ENCODE results near the gene GPS2. TPM values are rescaled to one million over a fixed set of nuclear protein-coding genes. Genes with fewer than 3 reads are reported as not detected.

Gene GPS2
- total RNA-seq, 1 experiment from 2014 or later: 62.6 TPM

DNA sequence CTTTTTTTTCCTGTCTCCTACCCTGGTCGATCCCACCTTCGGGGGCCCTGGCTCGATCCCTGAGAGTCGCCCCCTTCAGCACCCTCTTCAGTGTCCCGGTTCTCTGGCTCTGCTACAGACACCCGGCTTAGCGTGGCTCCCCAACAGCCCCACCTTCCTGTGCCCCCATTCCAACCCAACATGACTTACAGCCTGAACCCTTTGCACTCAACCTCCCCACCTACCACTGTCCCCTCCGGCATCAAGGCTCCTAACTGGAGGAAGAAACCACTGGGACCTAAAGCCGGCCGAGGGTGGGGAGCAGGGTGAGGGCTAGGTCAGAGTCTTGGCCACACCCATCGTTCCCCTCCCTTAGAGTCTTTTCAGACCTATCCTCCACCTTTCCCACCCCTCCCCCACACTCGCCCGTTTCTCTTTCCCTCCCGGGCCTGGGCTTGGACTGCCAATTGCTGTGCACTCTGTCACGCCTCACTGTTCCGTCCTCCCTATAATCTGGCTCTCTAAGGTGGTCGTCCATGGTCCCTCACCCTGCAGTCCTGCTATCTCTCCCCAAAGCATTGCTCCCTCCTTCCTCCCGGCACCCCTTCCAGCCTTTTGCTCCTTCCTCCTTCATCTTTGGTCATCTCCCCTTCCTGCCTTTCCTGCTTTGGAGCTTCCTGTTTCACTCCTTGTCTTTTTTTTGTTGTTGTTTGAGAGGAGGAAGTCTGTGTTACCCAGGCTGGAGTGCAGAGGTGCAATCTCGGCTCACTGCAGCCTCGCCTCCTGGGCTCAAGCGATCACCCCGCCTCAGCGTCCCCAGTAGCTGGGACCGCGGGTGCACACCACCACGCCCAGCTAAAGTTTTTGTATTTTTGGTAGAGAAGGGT is 52.0 kb downstream of the GPS2 start:
- Histone ChIP-seq H2BK12ac (ENCODE audit: insufficient read length, low read depth, low read length) (no peak overlapping the region), H3K14ac (ENCODE audit: insufficient read depth, low read length) (peak overlapping the region; percentile 65), H3K4me2 (ENCODE audit: insufficient read depth, insufficient read length, low read length) (peak overlapping the region; percentile 76), H4K20me1 (ENCODE audit: control insufficient read depth, insufficient read depth, insufficient read length) (no peaks in the 10 kb centered on the region), H3K18ac (ENCODE audit: insufficient read length, low read depth, low read length) (peak overlapping the region; percentile 61), H3K27me3 (ENCODE audit: insufficient read depth, low read length) (no peaks in the 10 kb centered on the region), H3K4ac (ENCODE audit: low read depth, low read length) (no peak overlapping the region), H2BK20ac (ENCODE audit: low read depth, low read length, poor library complexity, severe bottlenecking) (no peak overlapping the region), H4K8ac (replicated peaks; ENCODE audit: insufficient read length, low read depth, low read length) (no peak overlapping the region), H3K23me2 (ENCODE audit: insufficient read length, low read depth, low read length, poor library complexity, severe bottlenecking) (peaks cover 25% of the 10 kb centered on the region), H2AK5ac (ENCODE audit: insufficient read length, low read length) (no peak overlapping the region), H2AFZ (ENCODE audit: low read length) (no peak overlapping the region), H3K9ac (ENCODE audit: extremely low read depth, insufficient read length, low read length) (peak overlapping the region; percentile 68), H3K23ac (ENCODE audit: insufficient read length, low read depth, low read length) (no peak overlapping the region), H4K5ac (ENCODE audit: insufficient read length, low read depth, low read length) (no peak overlapping the region), H3K27ac (ENCODE audit: insufficient read length, low read depth, low read length) (peak overlapping the region; percentile 6), H2BK120ac (ENCODE audit: low read depth, low read length, poor library complexity, severe bottlenecking) (no peak overlapping the region), H2BK5ac (ENCODE audit: insufficient read length, low read length) (no peak overlapping the region), H4K91ac (ENCODE audit: insufficient read length, low read depth, low read length) (no peak overlapping the region), H3K79me2 (ENCODE audit: insufficient read depth, low read length) (peaks cover 7% of the 10 kb centered on the region; the same call in 1 of the 2 replicates), H3K4me1 (ENCODE audit: insufficient read depth, low read length) (peaks cover 4% of the 10 kb centered on the region; the same call in 1 of the 2 replicates), H3K79me1 (ENCODE audit: insufficient read depth, low read depth, low read length, poor library complexity, severe bottlenecking) (no peaks in the 10 kb centered on the region), H2BK15ac (ENCODE audit: low read depth, low read length) (no peak overlapping the region), H3K9me3 (ENCODE audit: control insufficient read depth, low read depth, low read length) (no peaks in the 10 kb centered on the region), H3K56ac (ENCODE audit: insufficient read length, low read depth, low read length) (no peak overlapping the region), H3T11ph (ENCODE audit: low read length) (no peak overlapping the region)
- H3K27ac Mint-ChIP-seq: peak overlapping the region; percentile 95 to 100 (median 99)
- H3K9me3 Mint-ChIP-seq: peaks cover 0 to 4% of the 10 kb centered on the region in 2 experiments; a peak in 1 of 5 replicates
- no CpG with 5 or more reads among the region's 26 CpGs for WGBS (ENCODE audit: extremely low coverage, insufficient read length, low lambda C conversion rate)
- peak; percentile 96 for DNase-seq
- H3K36me3 Mint-ChIP-seq (ENCODE audit: insufficient read depth in 1 of 3, low read depth in 3 of 3): peaks cover 3 to 26% (median 25%) of the 10 kb centered on the region in 3 experiments
- H3K27me3 Mint-ChIP-seq (ENCODE audit: low read depth): peaks cover 2% of the 10 kb centered on the region; the same call in 1 of the 2 replicates
- peaks cover 32 to 48% of the 10 kb centered on the region in 2 experiments for H3K4me1 Mint-ChIP-seq
- TF ChIP-seq, protein P1, sequence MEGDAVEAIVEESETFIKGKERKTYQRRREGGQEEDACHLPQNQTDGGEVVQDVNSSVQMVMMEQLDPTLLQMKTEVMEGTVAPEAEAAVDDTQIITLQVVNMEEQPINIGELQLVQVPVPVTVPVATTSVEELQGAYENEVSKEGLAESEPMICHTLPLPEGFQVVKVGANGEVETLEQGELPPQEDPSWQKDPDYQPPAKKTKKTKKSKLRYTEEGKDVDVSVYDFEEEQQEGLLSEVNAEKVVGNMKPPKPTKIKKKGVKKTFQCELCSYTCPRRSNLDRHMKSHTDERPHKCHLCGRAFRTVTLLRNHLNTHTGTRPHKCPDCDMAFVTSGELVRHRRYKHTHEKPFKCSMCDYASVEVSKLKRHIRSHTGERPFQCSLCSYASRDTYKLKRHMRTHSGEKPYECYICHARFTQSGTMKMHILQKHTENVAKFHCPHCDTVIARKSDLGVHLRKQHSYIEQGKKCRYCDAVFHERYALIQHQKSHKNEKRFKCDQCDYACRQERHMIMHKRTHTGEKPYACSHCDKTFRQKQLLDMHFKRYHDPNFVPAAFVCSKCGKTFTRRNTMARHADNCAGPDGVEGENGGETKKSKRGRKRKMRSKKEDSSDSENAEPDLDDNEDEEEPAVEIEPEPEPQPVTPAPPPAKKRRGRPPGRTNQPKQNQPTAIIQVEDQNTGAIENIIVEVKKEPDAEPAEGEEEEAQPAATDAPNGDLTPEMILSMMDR (conservative IDR thresholded peaks at IDR 0.05): no peak
- peak overlapping the region; percentile 86 to 93 for H3K4me3 Mint-ChIP-seq

Other genes with a start within 250 kb of the GPS2 start
- not detected in 2 replicates for gene CLEC10A, start 235.1 kb downstream of the GPS2 start, total RNA-seq (2021)
- gene ASGR2, start 200.5 kb downstream of the GPS2 start, total RNA-seq (2021): not detected in 2 replicates
- gene ASGR1, start 136.0 kb downstream of the GPS2 start, total RNA-seq (2021): 5.2 and 5.9 TPM in 2 replicates
- gene DLG4, start 95.5 kb downstream of the GPS2 start, total RNA-seq (2021): 38.2 and 38.3 TPM in 2 replicates
- gene ACADVL, start 95.4 kb downstream of the GPS2 start, total RNA-seq (2021): 272 and 283 TPM in 2 replicates
- gene DVL2, start 80.8 kb downstream of the GPS2 start, total RNA-seq (2021): 82.9 and 84.1 TPM in 2 replicates
- 105 and 110 TPM in 2 replicates for gene PHF23, start 75.9 kb downstream of the GPS2 start, total RNA-seq (2021)
- gene GABARAP, start 72.9 kb downstream of the GPS2 start, total RNA-seq (2021): 261 and 266 TPM in 2 replicates
- 134 and 141 TPM in 2 replicates for gene CTDNEP1, start 63.6 kb downstream of the GPS2 start, total RNA-seq (2021)
- 46.5 and 49.6 TPM in 2 replicates for gene ELP5, start 63.1 kb downstream of the GPS2 start, total RNA-seq (2021)
- gene CLDN7, start 52.9 kb downstream of the GPS2 start, total RNA-seq (2021): 174 and 177 TPM in 2 replicates
- 4.4 and 4.7 TPM in 2 replicates for gene SLC2A4, start 33.6 kb downstream of the GPS2 start, total RNA-seq (2021)
- gene YBX2, start 20.7 kb downstream of the GPS2 start, total RNA-seq (2021): 24.0 and 26.0 TPM in 2 replicates
- gene EIF5A, start 7.7 kb downstream of the GPS2 start, total RNA-seq (2021): 978 and 1,015 TPM in 2 replicates
- 54.8 and 55.4 TPM in 2 replicates for gene NEURL4, start 14.0 kb upstream of the GPS2 start, total RNA-seq (2021)
- 15.5 and 18.2 TPM in 2 replicates for gene ACAP1, start 21.2 kb upstream of the GPS2 start, total RNA-seq (2021)
- gene KCTD11, start 36.8 kb upstream of the GPS2 start, total RNA-seq (2021): 5.3 and 5.6 TPM in 2 replicates
- gene TMEM95, start 39.8 kb upstream of the GPS2 start, total RNA-seq (2021): not detected in 2 replicates
- gene TNK1, start 65.7 kb upstream of the GPS2 start, total RNA-seq (2021): 10.1 and 11.2 TPM in 2 replicates
- 31.5 and 32.1 TPM in 2 replicates for gene PLSCR3, start 79.2 kb upstream of the GPS2 start, total RNA-seq (2021)
- gene TMEM256, start 88.7 kb upstream of the GPS2 start, total RNA-seq (2021): 151 and 153 TPM in 2 replicates
- gene NLGN2, start 92.5 kb upstream of the GPS2 start, total RNA-seq (2021): 70.2 and 70.5 TPM in 2 replicates
- 0.33 and 0.46 TPM in 2 replicates for gene SPEM1, start 105.0 kb upstream of the GPS2 start, total RNA-seq (2021)
- not detected in 2 replicates for gene SPEM2, start 110.3 kb upstream of the GPS2 start, total RNA-seq (2021)
- gene SPEM3, start 113.5 kb upstream of the GPS2 start, total RNA-seq (2021): not detected in 2 replicates
- 8.3 and 8.6 TPM in 2 replicates for gene TMEM102, start 120.1 kb upstream of the GPS2 start, total RNA-seq (2021)
- gene FGF11, start 124.2 kb upstream of the GPS2 start, total RNA-seq (2021): 14.1 and 15.2 TPM in 2 replicates
- 12.7 and 13.2 TPM in 2 replicates for gene CHRNB1, start 129.7 kb upstream of the GPS2 start, total RNA-seq (2021)
- gene ZBTB4, start 164.3 kb upstream of the GPS2 start, total RNA-seq (2021): 14.4 and 14.9 TPM in 2 replicates
- gene SLC35G6, start 166.1 kb upstream of the GPS2 start, total RNA-seq (2021): not detected in 2 replicates
- 153 and 154 TPM in 2 replicates for gene POLR2A, start 169.0 kb upstream of the GPS2 start, total RNA-seq (2021)
- gene TNFSF12, start 233.7 kb upstream of the GPS2 start, total RNA-seq (2021): 5.8 and 7.1 TPM in 2 replicates
- 0.94 and 1.4 TPM in 2 replicates for gene TNFSF13, start 243.4 kb upstream of the GPS2 start, total RNA-seq (2021)
- 80.6 and 83.1 TPM in 2 replicates for gene SENP3, start 246.6 kb upstream of the GPS2 start, total RNA-seq (2021)

Measured in H9 (cell line).